GM18502 (cell line): Measurements from ENCODE around the gene ART4.

Source experiments
- ATAC-seq: cut with Tn5 transposase; IDR thresholded peaks from one replicate; pipeline ENCODE4 v1.9.1; 2021; ENCODE audit warnings: mild to moderate bottlenecking; ENCODE audit not compliant: unreplicated experiment, poor library complexity

The ART4 gene

GRCh38 chr12:14843425-14843887 is at the start of gene ART4:
TSS of gene ART4 (minus strand) at chr12:14843526. CDS start at chr12:14843113, 413 bp downstream.
- no peak for ATAC-seq

- ATAC-seq, result no peak
Observed at GRCh38 chr12:14892726-14893505, 49.6 kb upstream of the ART4 start.

DNA sequence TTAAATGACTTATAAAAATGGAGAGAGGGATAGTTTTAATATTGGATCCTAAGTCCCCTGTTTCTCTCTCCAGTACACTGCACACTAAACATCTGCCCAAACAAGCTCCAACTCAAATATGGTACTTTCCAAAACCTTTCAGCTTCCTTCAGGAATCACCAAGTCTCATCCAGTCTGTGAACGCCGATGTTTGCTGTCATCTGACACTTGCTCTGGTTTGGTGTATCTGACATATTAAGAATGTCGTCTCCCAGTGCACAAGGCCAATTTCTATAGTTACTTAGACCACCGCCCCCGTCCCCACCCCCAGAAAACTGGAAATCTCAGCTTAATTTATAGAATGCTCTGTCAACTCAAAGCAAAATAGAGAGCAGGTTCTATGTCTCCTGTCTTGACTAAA is 47.4 kb upstream of the ART4 start:
- ATAC-seq, result no peak

DNA sequence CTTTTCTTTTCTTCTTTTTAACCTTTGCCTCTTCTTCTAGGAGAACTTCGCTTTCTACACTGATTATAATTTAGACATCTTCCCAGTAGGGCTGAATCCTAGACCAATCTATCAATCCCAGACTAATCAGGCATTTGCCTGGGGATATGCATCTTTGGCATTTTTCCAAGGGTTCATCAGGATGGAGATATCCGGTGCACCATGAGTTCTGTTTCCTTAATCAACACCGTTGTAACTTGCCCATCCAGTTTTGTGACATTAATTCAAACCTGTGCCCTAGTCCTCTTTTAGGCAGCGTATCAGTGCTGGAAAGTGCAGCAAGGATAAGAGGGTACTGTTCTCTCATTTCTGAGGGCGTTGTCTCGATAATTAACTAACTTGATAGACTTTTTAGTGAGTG is 42.9 kb upstream of the ART4 start:
- no peak for ATAC-seq

DNA sequence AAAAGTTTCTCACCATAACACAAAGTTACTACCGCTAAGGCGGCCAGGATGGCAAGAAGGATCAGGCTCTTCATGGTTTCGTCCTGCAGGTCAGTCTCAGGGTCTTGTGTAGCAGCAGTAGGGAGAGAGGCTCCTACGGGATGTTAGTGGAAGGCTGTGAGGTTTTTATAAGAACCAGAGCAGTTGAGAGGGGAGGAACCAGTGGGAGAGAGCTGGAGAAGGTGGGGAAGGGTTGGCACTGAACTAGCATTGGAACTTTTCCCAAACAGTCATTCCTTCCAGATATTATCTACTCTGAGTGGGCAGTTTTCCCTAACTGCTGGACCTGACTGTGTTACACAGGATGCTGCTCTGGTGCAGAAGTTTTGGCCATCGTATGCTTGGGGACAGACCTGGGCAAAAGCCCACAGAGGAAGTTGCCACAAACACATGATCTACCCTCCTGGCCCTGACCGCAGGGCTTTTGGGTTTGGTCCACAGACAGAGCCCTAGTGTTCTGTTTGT is 42.4 kb upstream of the ART4 start, which contains the start of gene MGP:
TSS of gene MGP (minus strand) at position 137 of the 504 bp plus-strand sequence. CDS start at position 74, 63 bp downstream.
- no peak for ATAC-seq

DNA sequence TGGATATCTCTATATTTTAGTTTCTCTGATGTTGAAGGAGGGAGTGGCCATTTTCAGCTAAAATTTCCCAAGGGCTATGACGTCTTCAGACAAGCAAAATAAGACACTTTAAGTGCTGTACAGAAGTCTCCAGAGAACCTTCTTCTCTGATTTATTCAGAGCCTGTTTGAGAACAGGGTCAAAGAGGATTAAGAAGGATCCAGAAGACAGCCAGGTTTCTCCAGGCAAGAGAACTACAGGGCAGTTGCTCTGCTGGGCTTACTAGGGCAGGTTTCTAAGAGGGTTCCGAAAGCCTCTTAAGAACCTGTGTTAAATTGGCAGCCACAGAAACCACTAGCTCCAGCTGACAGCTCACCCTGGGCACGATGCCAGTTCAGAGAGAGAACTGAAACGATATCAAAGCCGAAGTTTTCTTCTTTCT is 41.1 kb upstream of the ART4 start:
- ATAC-seq, result peak; percentile 98

DNA sequence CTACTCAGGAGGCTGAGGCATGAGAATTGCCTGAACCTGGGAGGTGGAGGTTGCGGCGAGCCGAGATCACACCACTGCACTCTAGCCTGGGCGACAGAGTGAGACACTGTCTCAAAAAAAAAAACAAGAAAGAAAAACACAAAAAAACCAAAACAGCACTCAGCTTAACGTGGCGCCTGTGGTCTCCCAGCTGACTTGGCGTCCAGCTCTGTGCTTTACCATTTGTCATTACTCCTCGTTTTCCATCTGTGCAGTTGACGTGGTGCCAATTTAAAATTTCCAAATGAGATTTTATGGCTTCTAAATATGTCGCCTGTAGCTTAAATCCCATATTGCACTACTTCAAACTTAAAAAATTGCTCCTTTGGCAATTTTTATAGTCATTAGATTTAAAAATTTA is 40.4 kb upstream of the ART4 start:
- no peak for ATAC-seq

DNA sequence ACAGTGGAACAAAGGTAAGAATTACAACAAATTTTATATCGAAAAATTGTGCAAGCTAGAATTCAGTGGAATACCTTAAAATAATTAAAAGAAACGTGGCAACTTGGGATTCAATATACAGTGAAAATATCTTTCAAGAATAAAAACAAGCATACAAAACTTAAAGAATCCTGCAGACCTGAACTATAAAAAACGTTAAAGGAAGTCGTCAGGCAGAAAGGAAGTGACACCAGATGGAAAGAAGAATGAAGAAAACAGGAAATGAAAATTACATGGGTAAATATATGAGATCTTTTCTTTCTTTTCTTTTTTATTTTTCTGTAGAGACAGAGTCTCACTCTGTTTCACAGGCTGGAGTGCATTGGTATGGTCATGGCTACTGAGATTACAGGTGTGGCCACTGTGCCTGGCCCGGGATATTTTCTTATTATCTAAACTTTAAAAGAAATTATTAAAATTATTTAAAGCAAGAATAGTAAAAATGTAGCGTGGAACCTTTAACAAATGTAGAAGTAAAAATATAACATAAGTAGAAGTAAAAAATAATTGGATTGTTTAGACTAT is 37.6 kb upstream of the ART4 start:
- ATAC-seq, result no peak

- no peak for ATAC-seq
Observed at GRCh38 chr12:14879222-14879933, 36.1 kb upstream of the ART4 start.

DNA sequence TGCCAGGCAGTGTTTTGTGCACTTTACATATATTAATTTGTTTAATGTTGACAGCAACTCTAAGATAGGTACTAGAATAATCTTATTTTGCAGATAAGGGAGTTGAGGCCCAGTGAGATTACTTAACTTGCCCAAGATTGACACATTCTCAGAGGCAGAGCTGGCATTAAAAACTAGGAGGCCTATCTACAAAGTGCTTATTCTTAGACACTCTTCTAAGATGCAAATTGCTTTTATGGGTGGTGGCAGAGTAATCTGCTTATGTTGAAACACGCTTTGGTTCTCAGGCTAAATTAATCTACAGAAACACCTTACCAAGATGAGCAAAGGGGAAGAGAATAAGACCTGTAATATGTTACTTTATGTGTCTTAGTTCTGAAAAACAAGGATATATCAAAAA is 35.2 kb upstream of the ART4 start:
- no peak for ATAC-seq

DNA sequence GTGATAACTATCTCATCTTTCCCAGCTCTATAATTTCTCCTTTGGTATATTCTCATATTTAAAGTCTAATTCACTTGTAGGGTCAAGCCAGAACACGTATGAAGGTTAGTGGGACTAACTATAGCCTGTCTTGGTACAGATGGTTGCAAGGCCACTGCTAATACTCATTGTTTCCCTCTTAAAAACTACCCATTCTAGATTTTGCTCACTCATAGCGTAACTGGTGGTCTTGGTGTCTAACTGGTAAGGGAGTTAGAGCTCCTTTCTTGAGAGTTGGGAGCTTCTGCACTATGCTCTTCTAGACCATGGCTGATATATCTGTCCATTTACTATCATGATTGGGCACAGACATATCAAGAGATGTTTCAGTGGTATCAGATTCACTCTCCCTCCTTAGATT is 33.5 kb upstream of the ART4 start:
- ATAC-seq, result no peak

DNA sequence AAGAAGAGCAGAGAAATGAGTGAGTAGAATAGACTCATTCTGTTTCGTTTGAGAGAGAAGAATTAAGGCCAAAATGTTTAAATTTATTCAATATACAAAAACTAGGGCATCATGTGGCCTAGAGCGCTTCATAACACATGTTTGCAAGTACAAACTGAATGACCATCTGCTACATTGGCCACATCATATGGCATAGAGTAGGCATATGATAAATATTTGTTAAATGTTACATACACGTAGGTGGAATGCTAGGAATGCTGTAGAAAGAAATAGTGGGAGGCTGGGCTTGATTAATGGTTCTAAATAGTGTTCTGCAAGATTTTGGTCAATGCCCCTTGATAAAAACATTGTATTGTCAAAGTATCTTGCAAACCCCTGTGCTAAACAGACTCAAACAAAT is 31.6 kb upstream of the ART4 start:
- no peak for ATAC-seq

DNA sequence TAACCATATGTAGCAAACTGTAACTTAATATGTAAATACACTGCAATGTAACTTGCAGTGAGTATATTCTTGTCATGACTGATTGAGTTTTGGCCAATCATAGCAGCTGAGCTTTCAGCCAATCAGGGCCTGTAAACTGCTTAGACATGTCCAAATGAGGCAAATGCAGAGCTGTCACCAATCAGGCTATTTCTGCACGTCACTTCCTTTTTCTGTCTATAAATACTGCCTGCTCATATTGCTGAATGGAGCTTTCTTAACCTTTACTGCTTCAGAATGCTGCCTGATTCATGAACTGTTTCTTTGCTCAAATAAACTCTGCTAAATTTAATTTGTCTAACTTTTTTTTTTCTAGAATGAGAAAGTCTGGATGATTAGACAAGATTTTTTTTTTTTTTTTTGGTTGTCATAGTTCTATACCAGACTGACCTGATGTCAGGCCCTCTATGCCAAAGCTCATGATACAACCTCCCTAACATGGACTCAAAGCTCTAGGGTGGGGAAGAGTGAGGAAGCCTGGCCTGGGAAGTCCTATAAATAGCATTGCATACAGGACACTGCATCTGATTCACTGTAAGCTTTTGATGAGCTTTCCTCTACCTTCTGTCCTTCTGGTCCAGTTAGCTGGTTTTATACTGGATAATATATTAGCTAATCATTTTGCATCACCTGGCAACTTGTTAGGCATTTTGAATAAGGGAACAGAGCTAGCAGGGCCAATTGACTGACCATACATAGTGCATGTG is 30.3 kb upstream of the ART4 start:
- no peak for ATAC-seq

GRCh38 chr12:14871886-14872285 is 28.6 kb upstream of the ART4 start:
- ATAC-seq, result no peak

DNA sequence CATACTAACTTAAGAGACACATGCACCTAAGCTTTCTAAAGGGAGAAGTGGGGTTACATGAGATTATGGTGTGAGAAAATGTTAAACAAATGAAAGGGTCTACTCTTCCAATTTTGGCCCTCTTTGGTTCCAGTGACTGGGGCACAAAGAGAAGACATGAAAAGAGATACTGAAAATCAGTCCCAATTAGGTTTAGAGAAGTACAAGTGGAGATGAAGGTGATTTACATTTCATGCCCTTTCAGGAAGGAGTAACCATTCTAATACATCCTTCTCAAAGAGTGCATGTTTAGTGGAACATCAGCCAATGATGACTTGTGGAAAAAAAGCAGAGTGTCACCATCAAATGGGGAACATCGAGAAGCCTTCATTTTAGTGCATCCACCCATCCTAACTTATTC is 27.9 kb upstream of the ART4 start:
- ATAC-seq, result no peak

- no peak for ATAC-seq
Observed at GRCh38 chr12:14868916-14869506, 25.7 kb upstream of the ART4 start.

GRCh38 chr12:14860490-14860889 is 17.2 kb upstream of the ART4 start:
- ATAC-seq, result no peak

DNA sequence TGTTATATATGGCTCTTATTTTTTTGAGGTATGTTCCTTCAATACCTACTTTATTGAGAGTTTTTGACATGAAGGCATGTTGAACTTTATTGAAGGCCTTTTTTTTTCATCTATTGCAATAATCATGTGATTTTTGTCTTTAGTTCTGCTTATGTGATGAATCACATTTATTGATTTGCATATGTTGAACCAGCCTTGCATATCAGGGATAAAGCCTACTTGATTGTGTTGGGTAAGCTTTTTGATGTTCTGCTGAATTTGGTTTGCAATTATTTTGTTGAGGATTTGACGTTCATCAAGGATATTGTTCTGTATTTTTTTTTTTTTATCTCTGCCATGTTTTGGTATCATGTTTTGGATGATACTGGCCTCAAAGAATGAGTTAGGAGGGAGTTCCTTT is 15.2 kb upstream of the ART4 start:
- ATAC-seq, result no peak

DNA sequence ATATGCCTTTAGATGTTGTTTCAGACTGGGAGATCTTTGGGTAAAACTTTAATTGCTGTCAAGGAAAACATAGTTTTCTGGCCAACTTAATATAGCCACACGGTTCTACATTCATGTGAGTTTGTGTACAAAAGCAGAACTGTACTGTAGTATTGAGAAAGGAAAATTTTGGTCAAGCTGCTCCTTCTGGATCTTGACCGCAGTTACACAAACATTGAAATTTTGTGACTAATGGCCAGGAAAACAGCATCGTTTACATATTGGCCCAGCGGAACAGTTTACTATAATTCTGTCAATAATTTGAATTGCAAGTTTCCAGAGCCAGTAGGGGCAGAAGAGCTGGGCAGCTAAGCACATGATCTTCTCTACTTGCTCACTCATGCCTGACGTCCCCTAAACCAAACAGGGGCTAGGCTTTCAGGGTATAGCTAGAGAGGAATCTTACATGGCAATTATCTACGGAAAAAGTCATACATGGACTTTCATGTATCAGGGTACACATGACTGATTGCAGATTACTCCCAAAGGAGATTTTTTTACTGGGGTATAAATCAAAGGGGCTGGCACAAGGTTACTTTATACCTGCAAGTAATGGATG is 11.4 kb upstream of the ART4 start:
- ATAC-seq, result no peak

- ATAC-seq, result no peak
Observed at GRCh38 chr12:14853961-14854360, 10.6 kb upstream of the ART4 start.
